Smooth muscle cell (in vitro differentiated cells): ENCODE data around the gene DHCR7. TPM values are rescaled to one million over a fixed set of nuclear protein-coding genes. Genes with fewer than 3 reads are reported as not detected.

ENCODE experiments used
- DNase-seq: peaks from one replicate; lab custom pipeline; 2025; ENCODE audit not compliant: unreplicated experiment; lab: John Stamatoyannopoulos, UW
- H2AFZ ChIP-seq: fragments of 200-600 bp; sonication (generic); 2 replicates; pipeline ENCODE4 v1.6.0; 2016; ENCODE audit warnings: antibody characterized with exemption, low read depth, mild to moderate bottlenecking
- H3F3A ChIP-seq: fragments of 200-600 bp; sonication (generic); 2 replicates; pipeline ENCODE4 v1.6.0; 2017; ENCODE audit warnings: antibody characterized with exemption, low read depth
- H3K27ac ChIP-seq: fragments of 200-600 bp; sonication (generic); 2 replicates; pipeline ENCODE4 v1.5.1; 2016; ENCODE audit warnings: low read depth, mild to moderate bottlenecking
- H3K27me3 ChIP-seq: fragments of 200-600 bp; sonication (generic); 2 replicates; pipeline ENCODE4 v1.6.1; 2016; ENCODE audit warnings: low read depth, mild to moderate bottlenecking
- H3K36me3 ChIP-seq: fragments of 200-600 bp; sonication (generic); 2 replicates; pipeline ENCODE4 v1.5.1; 2016; ENCODE audit warnings: low read depth
- H3K4me1 ChIP-seq: fragments of 200-600 bp; sonication (generic); 2 replicates; pipeline ENCODE4 v1.5.1; 2016; ENCODE audit warnings: low read depth
- H3K4me2 ChIP-seq: fragments of 200-600 bp; sonication (generic); 2 replicates; pipeline ENCODE4 v1.6.0; 2016; ENCODE audit warnings: mild to moderate bottlenecking
- H3K4me3 ChIP-seq: fragments of 200-600 bp; sonication (generic); 2 replicates; pipeline ENCODE4 v1.5.1; 2016; ENCODE audit warnings: mild to moderate bottlenecking
- H3K79me2 ChIP-seq: fragments of 200-600 bp; sonication (generic); 2 replicates; pipeline ENCODE4 v1.6.0; 2016; ENCODE audit warnings: low read depth, mild to moderate bottlenecking
- H3K9ac ChIP-seq: fragments of 200-600 bp; sonication (generic); 2 replicates; pipeline ENCODE4 v1.6.0; 2016; ENCODE audit warnings: low read depth
- H3K9me3 ChIP-seq: fragments of 200-600 bp; sonication (generic); replicated peaks from 2 replicates; pipeline ENCODE4 v1.5.1; 2016; ENCODE audit warnings: low read depth
- H4K20me1 ChIP-seq: fragments of 200-600 bp; sonication (generic); 2 replicates; pipeline ENCODE4 v1.6.0; 2016; ENCODE audit warnings: low read depth
- CTCF ChIP-seq: fragments of 200-600 bp; sonication (generic); IDR thresholded peaks from 2 replicates; pipeline ENCODE4 v1.5.1; 2017; ENCODE audit warnings: borderline replicate concordance, mild to moderate bottlenecking, antibody characterized with exemption; ENCODE audit not compliant: insufficient read depth, poor library complexity, severe bottlenecking
- WGBS: methylation state at CpG from one replicate; pipeline ENCODE4 v1.1.7; 2016; ENCODE audit warnings: low lambda C conversion rate; 5-methylcytosine and 5-hydroxymethylcytosine counted together
- polyA plus RNA-seq: library from polyadenylated mRNA; unstranded; fragments of >200 nt; fragmentation: Nextera tagmentation; extraction: Ambion mirVana; gene quantifications from 2 replicates; pipeline ENCODE4 v1.2.1, GENCODE V29; 2016
- total RNA-seq: library from RNA; depleted of rRNA; stranded (reverse); fragments of >200 nt; gene quantifications from 2 replicates; pipeline ENCODE4 v1.2.3, GENCODE V29; 2014

The DHCR7 gene
- total and polyA plus RNA-seq, 2 experiments from 2014 or later: 50.1 to 99.1 TPM

DNA sequence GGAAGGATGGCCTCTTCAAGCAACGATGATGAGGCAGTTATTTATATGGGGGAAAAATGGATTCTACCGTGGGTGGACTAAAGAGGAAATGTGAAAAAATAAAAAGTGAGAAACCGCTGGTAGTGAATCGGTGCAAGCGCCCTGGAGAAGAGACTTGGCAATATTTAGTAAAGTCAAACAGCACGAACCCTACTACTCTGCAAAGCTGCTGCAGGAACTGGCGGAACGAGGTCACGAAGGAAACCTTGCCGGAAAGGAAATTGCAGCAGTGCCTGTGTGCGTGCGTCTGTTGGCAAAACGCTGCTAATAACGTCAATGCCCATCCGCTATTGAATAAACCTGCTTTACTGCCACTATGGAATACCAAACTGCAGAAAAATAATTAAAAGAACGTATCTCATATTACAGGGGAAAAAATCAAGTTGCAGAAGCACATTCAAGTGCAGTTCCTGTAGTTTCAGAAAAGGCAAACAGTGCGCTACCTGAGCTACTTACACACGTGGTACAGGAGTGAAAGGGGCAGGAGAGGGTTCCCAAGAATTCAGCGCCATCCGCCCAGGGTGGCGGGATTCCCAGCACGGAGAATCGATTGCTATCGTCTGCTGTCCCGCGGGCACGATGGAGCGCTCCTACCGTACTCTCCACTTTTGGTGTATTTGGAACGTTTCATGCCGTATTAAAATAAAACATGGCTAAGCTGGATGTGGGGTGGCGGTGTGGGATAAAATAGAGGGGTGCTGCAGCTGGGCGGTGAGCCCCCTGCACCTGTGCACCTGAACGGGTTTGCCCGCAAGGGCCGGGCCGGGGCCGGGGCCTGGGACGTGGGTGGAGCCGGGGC lies 4.2 kb upstream of the DHCR7 start:
- TF ChIP-seq CTCF: no peak
- H3K4me2 ChIP-seq: peak overlapping the region; percentile 90
- H3K9ac ChIP-seq: no peak overlapping the region
- H3K36me3 ChIP-seq: no peaks in the 10 kb centered on the region
- no peak for DNase-seq
- no peaks in the 10 kb centered on the region for H3K9me3 ChIP-seq
- H3K27ac ChIP-seq: no peak overlapping the region
- peak overlapping the region; percentile 94 for H2AFZ ChIP-seq
- H3K4me1 ChIP-seq: peaks cover 11% of the 10 kb centered on the region
- H3K79me2 ChIP-seq: peaks cover 12% of the 10 kb centered on the region
- H4K20me1 ChIP-seq: peaks cover 25% of the 10 kb centered on the region
- H3F3A ChIP-seq: no peaks in the 10 kb centered on the region
- peak overlapping the region; percentile 97 for H3K4me3 ChIP-seq
- H3K27me3 ChIP-seq: no peaks in the 10 kb centered on the region
- 15% methylated on average over 33 of the region's 40 CpGs for WGBS

DNA sequence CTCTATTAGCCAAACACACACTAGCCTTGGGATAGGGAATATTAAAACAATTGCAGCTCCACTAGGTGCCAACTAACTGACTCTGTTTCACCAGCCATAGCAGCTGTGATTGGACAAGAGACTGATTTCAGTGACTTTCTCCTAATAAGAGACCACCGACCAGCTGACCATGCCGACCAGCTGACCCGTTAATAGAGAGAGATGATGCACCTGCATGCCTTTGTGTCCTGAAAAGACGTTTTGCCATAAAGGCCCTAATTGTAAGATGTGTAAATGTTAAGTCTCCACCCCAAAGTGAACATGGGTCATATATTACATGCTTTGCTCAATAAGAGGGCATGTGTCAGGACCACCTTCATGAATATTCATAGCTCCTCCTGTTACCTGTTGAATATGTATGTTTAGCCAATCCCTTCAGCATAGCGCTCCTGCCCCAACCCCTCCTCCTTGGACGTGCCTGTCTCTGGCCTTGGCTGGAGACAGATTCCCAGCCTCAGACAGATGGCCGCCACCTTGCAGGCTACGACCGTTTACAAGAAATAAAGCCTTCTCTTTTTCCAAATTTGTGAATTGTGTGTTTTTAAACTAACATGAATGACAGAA lies 3.5 kb upstream of the DHCR7 start:
- peak overlapping the region; percentile 97 for H3K4me3 ChIP-seq
- H3K9me3 ChIP-seq: no peaks in the 10 kb centered on the region
- TF ChIP-seq CTCF: no peak
- peaks cover 25% of the 10 kb centered on the region for H4K20me1 ChIP-seq
- H3K79me2 ChIP-seq: peaks cover 12% of the 10 kb centered on the region
- H3K36me3 ChIP-seq: no peaks in the 10 kb centered on the region
- no peak overlapping the region for H3K27ac ChIP-seq
- no peak overlapping the region for H3K9ac ChIP-seq
- no peak overlapping the region for H2AFZ ChIP-seq
- peaks cover 11% of the 10 kb centered on the region for H3K4me1 ChIP-seq
- H3K4me2 ChIP-seq: peak overlapping the region; percentile 90
- 71% methylated on average over 9 of the region's 9 CpGs for WGBS
- H3K27me3 ChIP-seq: no peaks in the 10 kb centered on the region
- no peak for DNase-seq
- H3F3A ChIP-seq: no peaks in the 10 kb centered on the region

GRCh38 chr11:71450939-71451338 lies 2.7 kb upstream of the DHCR7 start:
- WGBS: 89% methylated on average over 3 of the region's 3 CpGs
- H3K27me3 ChIP-seq: no peaks in the 10 kb centered on the region
- H4K20me1 ChIP-seq: peaks cover 24% of the 10 kb centered on the region
- H3K36me3 ChIP-seq: peaks cover 4% of the 10 kb centered on the region
- H2AFZ ChIP-seq: no peak overlapping the region
- peaks cover 12% of the 10 kb centered on the region for H3K79me2 ChIP-seq
- H3K4me1 ChIP-seq: peaks cover 11% of the 10 kb centered on the region
- no peak overlapping the region for H3K4me2 ChIP-seq
- no peak overlapping the region for H3K4me3 ChIP-seq
- DNase-seq: no peak
- no peaks in the 10 kb centered on the region for H3F3A ChIP-seq
- no peaks in the 10 kb centered on the region for H3K9me3 ChIP-seq
- no peak overlapping the region for H3K9ac ChIP-seq
- H3K27ac ChIP-seq: no peak overlapping the region
- TF ChIP-seq CTCF: no peak
